Measurements from ENCODE around the gene LY6G6F.
A peak's percentile ranks its signal among the peaks of the same experiment; 100 is the strongest.

Gene LY6G6F

DNA sequence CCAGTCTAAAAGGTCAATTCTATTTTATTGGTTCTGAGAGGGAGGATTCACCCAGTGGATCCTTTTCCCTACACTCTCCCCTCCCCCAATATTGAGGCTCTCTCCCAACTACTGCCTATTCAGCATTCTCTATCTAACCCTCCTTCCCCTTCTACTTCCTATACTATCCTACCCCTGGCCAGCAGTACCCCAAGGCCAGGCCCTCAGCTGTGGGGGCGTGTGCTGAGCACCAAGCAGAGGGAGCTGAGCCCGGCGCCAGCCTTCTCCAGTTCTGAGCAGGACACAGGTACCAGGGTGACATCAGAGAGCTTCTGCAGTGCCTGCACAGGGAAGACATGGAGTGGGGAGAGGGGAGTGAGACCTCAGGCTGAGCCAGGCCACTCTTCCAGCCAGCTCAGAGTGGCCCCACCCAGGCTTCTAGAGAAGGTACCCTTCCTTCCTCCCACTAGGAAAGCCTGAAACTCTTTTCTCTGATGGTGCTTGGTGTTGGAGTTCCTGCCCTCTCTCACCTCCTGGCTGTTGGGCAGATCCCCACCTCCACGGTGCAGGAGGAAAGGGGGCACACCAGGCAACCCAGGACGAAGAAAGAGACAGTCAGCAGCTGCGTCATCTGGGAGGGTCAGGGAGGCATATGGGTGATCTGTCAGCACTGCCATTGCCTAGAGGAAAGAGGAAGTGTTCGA is 20.5 kb downstream of the LY6G6F start:
- DNase-seq, result peak; percentile 50

DNA sequence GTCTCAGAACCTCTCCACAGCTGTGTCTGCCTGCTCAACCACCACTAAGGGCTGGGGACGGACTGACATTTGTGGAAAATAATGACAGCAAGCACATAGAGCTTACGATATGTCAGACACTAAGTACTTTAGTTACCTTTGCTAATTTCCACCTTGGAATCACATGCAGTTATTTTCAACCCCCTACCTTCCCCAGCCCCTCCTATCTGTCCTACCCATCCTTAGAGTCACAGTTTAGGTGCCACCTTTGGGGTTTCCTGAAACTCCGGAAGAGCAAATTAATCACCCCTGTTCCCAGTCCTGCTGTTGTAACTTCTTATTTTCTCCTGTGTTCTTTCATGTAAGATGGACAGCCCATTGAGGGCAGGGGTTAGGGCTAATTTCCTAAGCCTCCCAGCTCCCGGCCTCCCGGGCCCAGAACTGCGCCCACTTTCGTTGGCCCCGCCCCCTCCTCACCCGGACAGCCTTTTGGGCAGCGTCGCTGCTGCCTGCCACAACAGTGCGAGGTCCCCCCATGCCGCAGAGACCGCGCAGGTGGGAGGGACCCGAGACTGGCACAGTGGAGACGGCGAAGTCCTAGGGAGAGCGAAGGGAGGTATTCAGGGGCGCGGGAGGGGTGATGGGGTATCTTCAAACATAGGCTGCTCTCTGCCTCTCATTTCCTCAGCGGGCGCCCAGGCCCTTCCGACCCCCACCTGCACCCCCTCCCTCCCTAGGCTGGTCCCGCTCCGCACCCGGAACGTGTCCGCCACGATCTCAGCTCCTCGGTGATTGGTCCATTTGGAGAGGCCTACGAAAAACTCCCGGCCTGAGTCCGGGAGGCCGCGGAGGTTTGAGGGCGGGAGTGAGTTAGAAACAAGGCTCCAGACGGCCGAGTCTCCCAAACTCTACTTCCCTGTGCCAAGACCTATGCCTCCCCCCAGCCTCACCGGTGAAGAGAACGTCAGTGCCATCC is 21.3 kb downstream of the LY6G6F start:
- DNase-seq, result no peak

GRCh38 chr6:31728767-31729514 is 22.3 kb downstream of the LY6G6F start, which contains the start of gene DDAH2:
TSS of gene DDAH2 (minus strand) at chr6:31729299. CDS start at chr6:31729161, 138 bp downstream.
- DNase-seq, result no peak

GRCh38 chr6:31729515-31729978 is 22.9 kb downstream of the LY6G6F start:
- DNase-seq, result peak; percentile 83

- DNase-seq, result peak; percentile 83
Observed at GRCh38 chr6:31729979-31730630, 23.4 kb downstream of the LY6G6F start.

- DNase-seq, result no peak
Observed at GRCh38 chr6:31730631-31731086, 24.0 kb downstream of the LY6G6F start.

GRCh38 chr6:31732029-31732428 is 25.4 kb downstream of the LY6G6F start:
- no peak for DNase-seq

- DNase-seq, result no peak
Observed at GRCh38 chr6:31733734-31734133, 27.1 kb downstream of the LY6G6F start.

DNA sequence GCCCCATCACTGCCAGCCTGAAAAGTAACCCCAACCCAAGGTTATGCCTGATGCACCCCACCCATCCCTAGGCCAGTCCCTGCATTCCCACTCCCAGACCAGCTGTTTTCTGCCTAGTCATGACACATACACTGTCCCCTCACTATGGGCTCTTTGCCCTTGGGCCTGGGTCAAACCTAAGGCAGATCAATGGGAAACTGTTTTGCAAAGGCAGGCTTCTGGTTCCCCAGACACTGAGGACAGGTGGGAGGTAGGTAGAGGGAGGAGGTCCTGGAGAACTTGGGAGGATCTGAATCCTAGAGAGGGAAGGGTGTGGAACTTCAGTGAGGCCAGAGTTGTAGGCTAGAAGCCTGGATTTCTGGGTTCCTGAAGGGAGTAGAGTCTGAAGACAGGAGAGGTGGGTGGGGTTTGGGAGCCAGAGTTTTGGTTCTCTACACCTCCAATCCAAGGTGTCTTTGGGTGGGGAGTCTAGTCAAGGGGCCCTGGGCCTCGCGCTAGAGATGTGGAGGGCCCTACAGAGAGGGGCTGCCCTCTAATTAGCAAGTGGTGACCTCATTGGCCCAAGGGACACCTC is 27.7 kb downstream of the LY6G6F start:
- DNase-seq, result no peak

DNA sequence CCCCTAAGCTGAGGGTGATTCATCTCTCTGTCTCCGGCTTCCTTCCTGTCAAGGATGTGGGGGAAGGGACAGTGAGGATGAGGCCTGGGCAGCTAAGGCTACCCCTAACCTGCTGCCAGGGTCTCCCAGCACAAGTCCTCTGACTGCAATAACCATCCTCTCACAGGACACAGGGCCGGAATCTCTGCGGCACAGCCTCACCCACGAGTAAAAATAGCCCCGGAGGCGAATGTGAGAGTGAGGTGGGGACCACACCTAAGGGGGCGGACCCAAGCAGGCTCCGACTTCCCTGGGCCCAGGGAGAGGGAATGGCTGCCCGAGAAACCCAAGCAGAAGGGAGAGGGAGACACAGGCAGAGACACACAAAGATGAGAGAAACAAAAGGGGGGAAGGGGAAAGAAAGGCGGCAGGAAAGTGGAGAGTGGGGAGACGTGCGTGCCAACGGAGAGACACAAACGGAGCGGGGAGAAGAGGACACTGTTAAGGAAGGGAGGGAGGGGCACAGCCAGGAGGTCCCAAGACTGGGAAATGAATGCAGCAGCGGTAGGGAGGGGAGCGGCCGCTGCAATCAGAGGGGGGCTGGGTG is 28.2 kb downstream of the LY6G6F start:
- peak; percentile 70 for DNase-seq

DNA sequence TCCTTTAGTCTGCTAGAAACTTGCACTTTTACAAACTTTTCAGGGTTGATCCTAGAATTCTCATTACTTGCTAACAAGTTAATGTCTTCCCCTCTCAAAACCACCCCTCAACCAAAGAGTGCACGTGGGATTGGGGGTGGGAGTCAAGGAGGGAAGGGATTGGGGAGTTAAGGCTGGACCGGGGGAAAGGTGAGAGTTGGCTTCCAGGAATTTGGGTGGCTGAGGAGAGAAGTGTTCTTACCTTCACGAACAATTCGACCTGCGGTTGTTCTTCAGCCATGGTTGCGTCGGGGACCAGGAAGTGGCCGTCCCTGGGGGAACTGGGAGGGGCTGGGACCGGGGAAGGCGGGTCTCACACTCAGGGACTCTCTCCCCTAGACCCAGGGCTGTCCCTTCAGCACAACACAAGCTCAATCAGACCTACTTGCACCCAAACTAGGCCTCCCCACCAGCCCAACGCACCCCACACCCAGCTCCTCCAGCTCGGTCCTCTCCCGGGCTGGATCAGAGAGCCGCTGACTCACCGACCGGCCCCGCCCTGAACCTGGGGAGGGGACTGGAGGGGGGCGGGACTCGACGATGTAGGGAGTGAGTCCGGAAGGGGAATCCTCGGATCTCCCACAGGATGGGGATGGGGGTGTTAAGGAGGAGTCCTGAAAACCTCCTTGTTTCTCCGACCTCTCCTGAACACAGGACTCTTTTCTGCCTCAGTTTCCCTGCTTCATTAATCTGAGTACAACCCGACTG is 29.5 kb downstream of the LY6G6F start, which contains the start of gene CLIC1:
TSS of gene CLIC1 (minus strand) at position 510 of the 747 bp plus-strand sequence. CDS start at position 280, 230 bp downstream.
- DNase-seq, result peak; percentile 86

DNA sequence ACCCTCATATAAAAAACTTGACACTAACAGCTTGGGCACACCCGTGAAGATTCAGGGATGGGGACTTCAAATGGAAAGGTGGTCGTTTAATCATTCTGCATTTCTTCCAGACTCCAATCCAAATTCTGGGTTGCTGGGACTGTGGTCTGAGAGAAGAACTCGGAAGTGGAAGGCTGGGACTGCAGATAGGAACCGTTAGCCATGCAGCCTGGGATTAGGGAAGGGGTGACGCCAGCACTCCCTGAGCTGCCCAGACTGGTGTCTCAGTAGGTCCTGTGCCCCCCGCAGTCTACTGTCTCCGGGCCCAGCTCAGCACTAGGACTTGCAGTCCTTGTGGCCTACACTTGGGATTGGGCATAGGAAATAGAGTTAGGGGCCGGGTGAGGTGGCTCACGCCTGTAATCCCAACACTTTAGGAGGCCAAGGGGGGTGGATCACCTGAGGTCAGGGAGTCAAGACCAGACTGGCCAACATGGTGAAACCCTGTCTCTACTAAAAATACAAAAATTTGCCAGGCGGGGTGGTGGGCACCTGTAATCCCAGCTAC is 30.2 kb downstream of the LY6G6F start:
- no peak for DNase-seq

DNA sequence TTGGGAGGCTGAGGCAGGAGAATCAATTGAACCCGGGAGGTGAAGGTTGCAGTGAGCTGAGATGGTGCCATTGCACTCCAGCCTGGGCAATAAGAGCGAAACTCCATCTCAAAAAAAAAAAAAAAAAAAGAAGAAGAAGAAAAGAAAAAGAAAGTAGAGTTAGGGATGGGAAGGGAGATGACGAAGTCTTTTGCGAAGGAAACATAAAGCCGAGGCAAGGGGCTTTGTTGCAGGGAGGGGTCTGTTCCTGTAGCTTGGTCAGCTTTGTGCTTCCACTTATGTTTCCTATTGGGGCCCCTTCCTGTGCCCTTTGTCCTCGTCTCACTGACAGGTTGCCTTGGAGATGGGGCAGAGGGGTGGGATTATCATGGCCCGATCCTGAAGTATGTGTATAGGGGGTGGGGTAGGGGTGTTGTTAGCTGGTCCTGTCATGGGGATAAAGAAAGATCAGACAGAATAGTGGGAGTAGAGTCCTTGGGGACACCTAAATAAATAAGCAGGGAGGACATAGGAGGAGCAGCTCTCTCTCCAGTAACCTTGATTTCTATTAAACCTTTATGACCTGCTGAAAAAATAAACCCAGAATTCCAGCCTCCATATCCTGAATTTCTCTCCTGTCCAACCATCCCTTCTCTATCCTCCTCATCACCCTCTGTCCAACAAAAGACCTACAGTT is 30.8 kb downstream of the LY6G6F start:
- DNase-seq, result peak; percentile 51

GRCh38 chr6:31737991-31738979 is 31.6 kb downstream of the LY6G6F start:
- DNase-seq, result peak; percentile 89

- peak; percentile 99 for DNase-seq
Observed at GRCh38 chr6:31739639-31740396, 33.2 kb downstream of the LY6G6F start, which contains the start of gene MSH5. TSS of gene MSH5 (plus strand) at chr6:31740005. CDS start at chr6:31740467, 462 bp downstream.

DNA sequence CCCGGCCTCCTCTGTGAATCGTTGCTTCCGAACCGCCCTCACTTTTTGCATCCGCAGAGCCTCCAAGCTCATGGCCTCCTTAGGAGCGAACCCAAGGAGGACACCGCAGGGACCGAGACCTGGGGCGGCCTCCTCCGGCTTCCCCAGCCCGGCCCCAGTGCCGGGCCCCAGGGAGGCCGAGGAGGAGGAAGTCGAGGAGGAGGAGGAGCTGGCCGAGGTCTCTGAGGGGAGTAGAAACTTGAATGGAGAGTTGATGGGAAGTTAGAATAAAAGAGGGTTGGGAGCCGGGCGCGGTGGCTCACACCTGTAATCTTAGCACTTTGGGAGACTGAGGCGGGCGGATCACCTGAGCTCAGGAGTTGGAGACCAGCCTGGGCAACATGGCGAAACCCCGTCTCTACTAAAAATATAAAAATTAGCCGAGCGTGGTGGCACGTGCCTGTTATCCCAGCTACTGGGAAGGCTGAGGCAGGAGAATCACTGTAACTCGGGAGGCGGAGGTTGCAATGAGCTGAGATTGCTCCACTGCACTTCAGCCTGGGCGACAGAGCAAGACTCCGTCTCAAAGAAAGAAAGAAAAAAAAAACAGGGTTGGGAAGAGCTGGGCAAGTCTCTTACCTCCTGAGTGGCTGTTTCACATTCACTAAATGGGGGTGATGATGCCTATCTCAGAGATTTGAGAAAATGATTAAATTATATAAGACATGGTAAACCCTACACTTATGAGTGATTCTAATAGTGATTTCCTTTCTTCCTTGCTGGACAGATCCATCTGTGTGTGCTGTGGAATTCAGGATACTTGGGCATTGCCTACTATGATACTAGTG is 33.9 kb downstream of the LY6G6F start:
- DNase-seq, result no peak

GRCh38 chr6:31741815-31742214 is 35.1 kb downstream of the LY6G6F start:
- no peak for DNase-seq

Measured in hematopoietic multipotent progenitor cell treated with erythropoietin and hydrocortisone succinate and interleukin-3 and kit ligand, for 8 days (in vitro differentiated cells).